GM10248 (cell line): Measurements from ENCODE around the gene ARHGEF5.
"Not testable (repeated sequence)": the region's sequence is repeated elsewhere in the genome, so short reads cannot be mapped to it uniquely, and the experiment has no call there.

Source experiments
- CTCF ChIA-PET: fragments of 300-600 bp; sonication (Branson Sonifier 250); formaldehyde crosslinking; extraction: SDS; loops from one replicate; lab custom pipeline; 2021; ENCODE audit warnings: antibody characterized with exemption; lab: Yijun Ruan, JAX
- POLR2A ChIA-PET: fragments of 350-650 bp; sonication (Branson Sonifier 250); formaldehyde crosslinking; extraction: SDS; loops from one replicate; lab custom pipeline; 2020; ENCODE audit warnings: antibody characterized with exemption; lab: Yijun Ruan, JAX
- DNase-seq: peaks from one replicate; pipeline ENCODE4 v3.0.0; 2012; ENCODE audit errors: extremely low spot score
- TF ChIP-seq, protein P1 (sequence below): IDR thresholded peaks from 2 replicates; pipeline ENCODE4 v1.5.1; 2012; ENCODE audit warnings: mild to moderate bottlenecking, low read depth; ENCODE audit errors: extremely low read depth, missing control alignments, control extremely low read depth

Gene ARHGEF5

DNA sequence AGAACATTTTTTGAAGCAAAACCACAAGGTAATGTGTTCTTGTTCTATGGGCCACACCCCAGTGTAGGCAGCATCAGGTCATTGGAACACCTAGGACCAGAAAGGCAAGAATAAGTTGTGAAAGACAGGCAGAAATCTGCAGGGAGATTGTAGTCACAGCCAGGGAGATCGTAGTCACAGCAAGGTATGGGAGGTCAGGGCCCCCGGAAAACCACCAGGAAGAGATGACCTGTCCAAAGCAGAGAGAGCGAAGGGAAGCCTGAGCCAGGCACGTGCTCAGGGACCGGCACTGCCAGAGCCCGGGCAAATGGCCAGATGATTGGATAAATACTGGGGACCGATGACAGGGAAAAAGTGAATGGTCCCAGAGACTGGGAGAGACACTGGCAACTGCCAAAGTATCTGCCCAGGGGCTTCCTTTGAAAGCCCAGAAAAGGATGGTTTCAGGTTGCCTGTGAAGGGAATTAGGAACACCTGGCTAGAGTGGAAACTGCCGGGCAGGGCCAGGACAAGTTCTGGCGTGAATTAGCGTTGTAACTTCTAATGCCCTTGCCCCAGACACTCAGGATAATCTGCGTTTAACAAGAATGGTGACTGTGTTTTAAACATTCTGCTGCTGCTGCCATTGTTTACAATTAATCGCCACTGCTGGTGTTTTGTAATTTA lies 52.2 kb downstream of the ARHGEF5 start:
- TF ChIP-seq, protein P1, sequence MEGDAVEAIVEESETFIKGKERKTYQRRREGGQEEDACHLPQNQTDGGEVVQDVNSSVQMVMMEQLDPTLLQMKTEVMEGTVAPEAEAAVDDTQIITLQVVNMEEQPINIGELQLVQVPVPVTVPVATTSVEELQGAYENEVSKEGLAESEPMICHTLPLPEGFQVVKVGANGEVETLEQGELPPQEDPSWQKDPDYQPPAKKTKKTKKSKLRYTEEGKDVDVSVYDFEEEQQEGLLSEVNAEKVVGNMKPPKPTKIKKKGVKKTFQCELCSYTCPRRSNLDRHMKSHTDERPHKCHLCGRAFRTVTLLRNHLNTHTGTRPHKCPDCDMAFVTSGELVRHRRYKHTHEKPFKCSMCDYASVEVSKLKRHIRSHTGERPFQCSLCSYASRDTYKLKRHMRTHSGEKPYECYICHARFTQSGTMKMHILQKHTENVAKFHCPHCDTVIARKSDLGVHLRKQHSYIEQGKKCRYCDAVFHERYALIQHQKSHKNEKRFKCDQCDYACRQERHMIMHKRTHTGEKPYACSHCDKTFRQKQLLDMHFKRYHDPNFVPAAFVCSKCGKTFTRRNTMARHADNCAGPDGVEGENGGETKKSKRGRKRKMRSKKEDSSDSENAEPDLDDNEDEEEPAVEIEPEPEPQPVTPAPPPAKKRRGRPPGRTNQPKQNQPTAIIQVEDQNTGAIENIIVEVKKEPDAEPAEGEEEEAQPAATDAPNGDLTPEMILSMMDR, result no peak
- ChIA-PET CTCF (no interaction called here), POLR2A (no interaction called here)
- no peak for DNase-seq

DNA sequence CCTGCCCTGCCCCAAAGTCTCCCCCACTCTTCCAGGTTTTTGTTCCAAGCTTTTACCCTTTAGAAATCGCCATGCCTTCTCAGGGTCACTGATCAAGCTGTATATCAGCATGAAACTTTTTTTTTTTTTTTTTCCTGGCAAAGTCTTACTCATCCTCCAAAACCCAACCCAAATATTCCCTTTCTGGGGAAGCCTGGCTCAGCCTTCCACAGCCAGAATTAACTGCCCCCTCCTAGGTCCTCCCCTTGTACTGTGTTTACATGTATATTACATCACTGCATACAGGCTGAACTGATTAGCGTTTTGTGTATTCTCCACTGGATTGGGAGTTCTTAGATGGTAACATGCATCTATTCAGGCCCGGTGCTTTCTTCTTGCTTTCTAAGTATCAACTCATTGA lies 52.9 kb downstream of the ARHGEF5 start:
- CTCF ChIA-PET, result no interaction called here
- DNase-seq, result no peak

DNA sequence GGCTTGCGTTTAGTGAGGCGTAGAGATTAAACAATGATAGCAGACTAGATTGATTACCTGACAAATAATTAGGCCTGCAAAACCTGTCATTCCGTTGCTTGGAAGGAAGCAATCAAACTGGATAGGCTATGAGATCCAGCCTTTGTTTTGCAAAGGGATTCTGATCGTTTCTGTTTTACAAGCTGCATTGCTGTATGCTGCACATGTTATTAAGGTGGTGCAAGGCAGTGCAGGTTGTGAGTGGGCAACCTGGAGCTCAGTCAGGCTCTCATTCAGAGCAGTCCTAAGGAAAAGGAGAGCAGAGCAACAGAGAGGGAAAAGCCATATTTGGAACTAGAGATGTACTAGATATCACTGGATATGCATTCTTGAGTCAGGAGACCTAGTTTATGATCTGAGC lies 55.2 kb downstream of the ARHGEF5 start:
- POLR2A ChIA-PET, result no interaction called here
- TF ChIP-seq, protein P1, result no peak
- CTCF ChIA-PET, result interaction anchor here (1.0 to 1.2 kb wide), 2 partner anchors 17 to 18 kb away, joined by 4 to 6 read pairs; no protein-coding TSS in a partner anchor
- DNase-seq, result no peak

More for the DNA sequence above, 52.9 kb downstream of the ARHGEF5 start:
- TF ChIP-seq, protein P1, result no peak
- POLR2A ChIA-PET, result no interaction called here

DNA sequence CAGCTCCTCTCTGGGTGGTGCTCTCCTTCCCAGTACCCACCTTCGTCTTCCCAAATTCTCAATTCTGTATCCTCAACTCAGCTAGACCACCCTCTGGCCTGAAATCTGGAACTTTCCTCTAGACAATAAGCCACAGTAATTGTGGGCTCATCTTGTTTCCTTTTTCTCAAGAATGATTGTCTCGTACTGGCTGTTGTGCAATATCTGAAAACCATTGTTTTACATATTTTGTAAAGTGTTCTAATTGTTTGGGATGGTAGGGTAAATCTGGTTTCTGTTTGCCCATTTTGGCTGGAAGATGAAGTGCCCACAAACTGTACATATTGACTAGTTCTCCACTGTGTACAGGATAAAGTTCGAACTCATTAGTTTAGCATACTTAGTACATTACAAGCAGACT lies 59.6 kb downstream of the ARHGEF5 start:
- ChIA-PET POLR2A (no interaction called here), CTCF (no interaction called here)
- DNase-seq, result no peak
- TF ChIP-seq, protein P1, result no peak

DNA sequence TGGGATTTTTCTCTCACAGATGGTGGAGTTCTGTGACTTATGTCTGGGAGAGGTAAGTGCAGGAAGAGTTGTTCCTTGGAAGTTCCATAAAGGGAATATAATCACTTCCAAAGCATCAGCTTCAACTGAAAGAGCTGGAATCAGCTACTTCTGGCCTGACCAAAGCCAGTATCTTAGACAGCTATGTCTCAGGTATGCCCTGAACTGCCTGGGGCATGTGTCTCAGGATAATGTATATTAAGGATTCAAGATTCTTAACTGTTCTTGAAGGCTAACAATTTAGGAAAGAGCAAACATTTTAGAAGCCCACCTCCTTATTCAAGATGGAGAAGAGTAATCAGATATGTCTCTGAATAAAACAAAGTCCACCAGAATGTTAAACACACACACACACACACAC lies 60.7 kb downstream of the ARHGEF5 start:
- no peak for DNase-seq
- CTCF ChIA-PET, result interaction anchor here (2.7 kb wide), 1 partner anchor 24 kb away, joined by 6 read pairs; no protein-coding TSS in a partner anchor
- POLR2A ChIA-PET, result no interaction called here
- TF ChIP-seq, protein P1, result no peak

DNA sequence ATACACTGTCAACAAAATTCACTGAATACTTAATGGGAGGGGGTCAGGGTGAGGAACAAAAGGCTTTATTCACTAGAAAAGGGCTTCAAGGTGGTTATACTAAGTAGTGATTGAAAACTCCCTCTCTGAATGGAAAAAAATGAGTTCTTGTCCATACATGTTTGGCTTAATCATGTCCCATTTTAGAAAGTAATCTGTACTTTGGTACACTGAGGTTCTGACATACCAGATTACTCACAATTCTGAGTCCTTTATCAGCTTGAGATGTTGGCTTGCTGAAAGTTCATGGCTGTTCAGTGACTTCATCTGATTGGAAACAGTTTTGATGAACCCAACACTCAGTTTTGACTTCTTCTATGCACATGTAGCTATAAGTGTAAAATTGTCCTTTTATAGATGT lies 61.1 kb downstream of the ARHGEF5 start:
- ChIA-PET CTCF (interaction anchor here (2.7 kb wide), 1 partner anchor 24 kb away, joined by 6 read pairs; no protein-coding TSS in a partner anchor), POLR2A (no interaction called here)
- TF ChIP-seq, protein P1, result no peak
- no peak for DNase-seq

DNA sequence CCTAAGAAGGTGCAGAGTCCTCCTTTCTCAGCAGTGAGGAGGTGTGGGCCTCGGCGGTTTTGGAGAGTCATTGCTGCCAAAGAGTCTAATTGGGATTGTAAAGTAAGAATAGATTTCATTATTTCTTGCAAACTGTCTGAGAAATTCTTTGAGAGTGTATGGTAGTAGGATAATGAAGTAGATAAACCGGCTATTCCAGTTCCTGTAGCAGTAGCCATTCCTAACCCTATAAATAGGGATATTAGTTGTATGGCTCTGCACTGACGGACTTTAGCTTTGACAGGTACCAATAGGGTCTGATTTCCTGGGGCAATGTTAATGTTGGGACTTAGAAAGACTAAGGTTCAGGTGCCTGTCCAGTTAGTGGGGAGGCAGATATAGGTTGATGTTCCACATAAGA lies 63.7 kb downstream of the ARHGEF5 start:
- CTCF ChIA-PET, DNase-seq: not testable (repeated sequence)

DNA sequence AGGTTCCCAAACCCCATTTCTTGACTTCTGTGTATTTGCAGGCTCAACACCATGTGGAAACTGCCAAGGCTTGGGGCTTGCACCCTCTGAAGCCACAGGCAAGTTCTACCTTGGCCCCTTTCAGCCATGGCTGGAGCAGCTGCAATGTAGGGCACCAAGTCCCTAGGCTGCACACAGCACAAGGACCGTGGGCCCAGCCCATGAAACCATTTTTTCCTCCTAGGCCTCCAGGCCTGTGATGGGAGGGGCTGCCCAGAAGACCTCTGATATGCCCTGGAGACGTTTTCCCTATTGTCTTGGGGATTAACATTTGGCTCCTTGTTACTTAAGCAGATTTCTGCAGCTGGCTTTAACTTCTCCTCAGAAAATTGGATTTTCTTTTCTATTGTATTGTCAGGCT lies 72.3 kb downstream of the ARHGEF5 start:
- POLR2A ChIA-PET, CTCF ChIA-PET, DNase-seq: not testable (repeated sequence)

More for the DNA sequence above, 63.7 kb downstream of the ARHGEF5 start:
- POLR2A ChIA-PET, result not testable (repeated sequence)
